Ascending aorta (tissue), 2 donors: ENCODE measurements around the gene STEAP3. TPM values are rescaled to one million over a fixed set of nuclear protein-coding genes. Genes with fewer than 3 reads are reported as not detected.

Experiments
- DNase-seq, 2 donors: peaks; one replicate each; pipeline ENCODE4 v3.0.0-alpha.2; 2019; ENCODE audit warnings: low spot score in 2 of 2
- H3K27ac ChIP-seq, 2 donors: fragments of 200-600 bp; sonication (generic); one replicate each; pipeline ENCODE4 v1.5.1; 2016 to 2017; ENCODE audit warnings: mild to moderate bottlenecking in 1 of 2
- H3K27me3 ChIP-seq: fragments of 200-600 bp; sonication (generic); one replicate; pipeline ENCODE4 v1.5.1; 2017
- H3K36me3 ChIP-seq, 2 donors: fragments of 200-600 bp; sonication (generic); one replicate each; pipeline ENCODE4 v1.5.1; 2016
- H3K4me1 ChIP-seq, 2 donors: fragments of 200-600 bp; sonication (generic); one replicate each; pipeline ENCODE4 v1.5.1; 2016 to 2017; ENCODE audit warnings: mild to moderate bottlenecking in 1 of 2
- H3K4me3 ChIP-seq, 2 donors: fragments of 200-600 bp; sonication (generic); one replicate each; pipeline ENCODE4 v1.5.1; 2016 to 2017; ENCODE audit warnings: mild to moderate bottlenecking in 1 of 2
- H3K9me3 ChIP-seq, 2 donors: fragments of 200-600 bp; sonication (generic); one replicate each; pipeline ENCODE4 v1.5.1; 2016
- intact Hi-C: fragments of 100-400 bp; cut with DNase I; formaldehyde crosslinking; loops from one replicate; pipeline ENCODE4 v1.15.1; 2023
- total RNA-seq: library from RNA; depleted of rRNA; stranded (reverse); fragments of >200 nt; gene quantifications from one replicate; pipeline ENCODE4 v1.1.0, GENCODE V29; 2016
- TF ChIP-seq, protein P1 (sequence below), 3 experiments: fragments of 200-600 bp in 2 of 3; fragments of 450-650 bp in 1 of 3; sonication (generic) in 2 of 3; IDR thresholded peaks; one replicate each; pipeline ENCODE4 v1.5.1; 2016 to 2019; ENCODE audit warnings: antibody characterized with exemption in 3 of 3, mild to moderate bottlenecking in 1 of 3, moderate library complexity in 1 of 3

Gene STEAP3
- total RNA-seq, 1 donor from 2014 or later: 34.5 TPM

DNA sequence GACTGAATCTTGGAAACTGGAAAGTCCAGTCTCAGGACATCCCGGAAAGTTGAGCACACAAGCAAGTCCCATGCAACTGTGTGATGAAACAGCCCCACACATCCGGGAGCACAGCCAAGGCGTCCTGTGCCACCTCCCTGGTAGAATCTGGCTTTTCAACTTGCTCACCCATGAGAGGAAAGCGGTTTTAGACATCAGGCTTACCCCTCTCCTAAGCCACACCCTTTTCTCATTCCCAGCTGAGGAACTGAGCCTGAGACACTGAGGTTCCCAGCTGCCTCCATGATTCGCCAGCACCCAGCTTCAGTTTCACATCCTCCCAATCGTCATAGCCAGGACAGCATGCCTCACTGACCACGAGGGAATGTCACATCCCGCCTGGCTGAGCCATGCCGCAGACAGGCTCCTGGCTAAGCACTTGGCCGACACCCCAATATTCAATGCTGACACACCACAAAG, 60.3 kb downstream of the STEAP3 start:
- peak; percentile 69 to 79 for DNase-seq
- intact Hi-C loops: no loop called here
- TF ChIP-seq, protein P1, sequence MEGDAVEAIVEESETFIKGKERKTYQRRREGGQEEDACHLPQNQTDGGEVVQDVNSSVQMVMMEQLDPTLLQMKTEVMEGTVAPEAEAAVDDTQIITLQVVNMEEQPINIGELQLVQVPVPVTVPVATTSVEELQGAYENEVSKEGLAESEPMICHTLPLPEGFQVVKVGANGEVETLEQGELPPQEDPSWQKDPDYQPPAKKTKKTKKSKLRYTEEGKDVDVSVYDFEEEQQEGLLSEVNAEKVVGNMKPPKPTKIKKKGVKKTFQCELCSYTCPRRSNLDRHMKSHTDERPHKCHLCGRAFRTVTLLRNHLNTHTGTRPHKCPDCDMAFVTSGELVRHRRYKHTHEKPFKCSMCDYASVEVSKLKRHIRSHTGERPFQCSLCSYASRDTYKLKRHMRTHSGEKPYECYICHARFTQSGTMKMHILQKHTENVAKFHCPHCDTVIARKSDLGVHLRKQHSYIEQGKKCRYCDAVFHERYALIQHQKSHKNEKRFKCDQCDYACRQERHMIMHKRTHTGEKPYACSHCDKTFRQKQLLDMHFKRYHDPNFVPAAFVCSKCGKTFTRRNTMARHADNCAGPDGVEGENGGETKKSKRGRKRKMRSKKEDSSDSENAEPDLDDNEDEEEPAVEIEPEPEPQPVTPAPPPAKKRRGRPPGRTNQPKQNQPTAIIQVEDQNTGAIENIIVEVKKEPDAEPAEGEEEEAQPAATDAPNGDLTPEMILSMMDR (IDR thresholded peaks at IDR 0.05): no peak
- Histone ChIP-seq H3K4me1 (no peaks in the 10 kb centered on the region), H3K27ac (no peak overlapping the region), H3K4me3 (no peak overlapping the region), H3K9me3 (no peaks in the 10 kb centered on the region), H3K36me3 (peaks cover 0 to 4% of the 10 kb centered on the region in 2 donors), H3K27me3 (no peaks in the 10 kb centered on the region)

DNA sequence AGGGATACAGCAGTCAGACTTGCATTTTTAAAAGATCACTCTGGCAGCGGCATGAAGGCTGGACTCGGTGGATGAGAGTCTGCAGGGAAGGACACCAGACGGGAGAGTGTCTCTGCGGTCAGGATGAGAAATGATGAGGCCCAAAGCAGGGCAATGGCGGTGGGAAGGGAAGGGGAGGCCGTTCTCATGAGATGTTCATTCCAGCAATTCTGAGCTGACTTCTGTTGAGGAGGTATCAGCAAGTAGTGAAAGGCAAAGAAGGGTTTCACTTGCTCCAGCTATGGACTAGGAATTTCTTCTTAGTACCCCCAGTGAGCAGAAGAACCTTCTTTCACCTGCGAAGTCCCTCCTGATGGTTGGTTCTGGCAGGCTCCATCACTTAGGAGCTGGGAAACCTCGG, 63.0 kb downstream of the STEAP3 start:
- H3K27ac ChIP-seq: no peak overlapping the region
- peaks cover 0 to 4% of the 10 kb centered on the region in 2 donors for H3K36me3 ChIP-seq
- no peaks in the 10 kb centered on the region for H3K9me3 ChIP-seq
- TF ChIP-seq, protein P1 (IDR thresholded peaks at IDR 0.05): no peak
- DNase-seq: no peak
- H3K27me3 ChIP-seq: no peaks in the 10 kb centered on the region
- H3K4me3 ChIP-seq: no peak overlapping the region
- intact Hi-C loops: no loop called here
- H3K4me1 ChIP-seq: no peaks in the 10 kb centered on the region

DNA sequence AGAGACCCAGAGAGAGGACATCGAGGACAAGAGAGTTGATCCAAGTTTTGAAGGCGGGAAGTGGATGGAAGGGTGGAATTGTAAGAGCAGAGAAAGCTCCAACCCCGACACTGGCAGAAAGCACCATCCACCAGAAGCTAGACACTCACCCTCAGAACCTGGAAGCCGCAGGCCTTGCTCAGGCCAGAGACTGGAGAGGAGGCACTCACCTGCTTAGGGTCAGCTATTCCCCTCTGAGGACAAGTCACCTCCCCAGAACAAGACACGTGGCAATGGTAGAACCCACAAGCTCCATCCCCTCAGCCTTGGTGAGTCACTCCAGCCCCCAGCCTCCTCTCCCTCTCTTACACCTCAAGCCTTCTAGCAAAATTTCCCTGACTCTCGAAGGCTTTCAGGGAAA, 64.9 kb downstream of the STEAP3 start:
- Histone ChIP-seq H3K27me3 (no peaks in the 10 kb centered on the region), H3K4me3 (no peak overlapping the region), H3K27ac (no peak overlapping the region), H3K36me3 (peaks cover 0 to 4% of the 10 kb centered on the region in 2 donors), H3K9me3 (no peaks in the 10 kb centered on the region), H3K4me1 (no peaks in the 10 kb centered on the region)
- no peak for DNase-seq
- intact Hi-C loops: no loop called here
- TF ChIP-seq, protein P1 (IDR thresholded peaks at IDR 0.05): no peak

DNA sequence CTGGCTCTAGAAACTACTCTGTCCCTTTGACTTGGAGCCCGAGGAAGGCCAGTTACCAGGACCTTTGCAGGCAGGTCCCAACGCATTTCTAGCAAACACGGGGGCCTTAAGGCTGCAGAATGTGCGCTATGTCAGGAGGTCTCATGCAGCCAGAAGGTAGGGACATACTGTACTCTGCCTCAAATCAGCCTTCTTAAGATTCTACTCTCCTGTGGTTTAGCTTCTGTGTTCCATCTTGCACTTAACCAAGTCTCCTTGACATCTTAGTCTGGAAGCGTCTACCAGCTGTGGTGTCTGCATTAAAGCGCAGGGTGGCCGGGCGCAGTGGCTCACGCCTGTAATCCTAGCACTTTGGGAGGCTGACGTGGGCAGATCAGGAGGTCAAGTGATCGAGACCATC, 65.5 kb downstream of the STEAP3 start:
- H3K4me1 ChIP-seq: no peaks in the 10 kb centered on the region
- H3K4me3 ChIP-seq: no peak overlapping the region
- intact Hi-C loops: no loop called here
- no peak for DNase-seq
- no peak overlapping the region for H3K27ac ChIP-seq
- peaks cover 0 to 4% of the 10 kb centered on the region in 2 donors for H3K36me3 ChIP-seq
- TF ChIP-seq, protein P1 (IDR thresholded peaks at IDR 0.05): no peak
- H3K9me3 ChIP-seq: no peaks in the 10 kb centered on the region
- no peaks in the 10 kb centered on the region for H3K27me3 ChIP-seq

DNA sequence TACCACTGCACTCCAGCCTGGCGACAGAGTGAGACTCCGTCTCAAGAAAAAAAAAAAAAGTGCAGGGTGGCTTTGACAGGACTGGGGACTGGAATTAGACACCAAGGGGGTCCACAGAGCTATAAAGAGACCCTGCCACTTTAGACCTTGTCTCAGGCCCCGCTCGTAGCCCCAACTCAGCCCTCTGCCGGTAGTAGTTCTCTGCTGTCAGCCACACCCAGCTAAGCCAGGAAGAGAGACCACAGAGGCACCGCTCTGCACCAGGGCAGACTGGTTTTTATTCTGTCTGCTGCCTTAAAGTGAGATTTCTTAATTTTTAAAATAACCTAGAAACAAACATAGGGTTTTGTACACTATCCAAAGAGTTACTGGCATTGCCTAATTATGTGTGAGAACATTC, 66.0 kb downstream of the STEAP3 start:
- no peak overlapping the region for H3K27ac ChIP-seq
- intact Hi-C loops: no loop called here

More for the DNA sequence above, 66.0 kb downstream of the STEAP3 start:
- Histone ChIP-seq H3K4me3 (no peak overlapping the region), H3K36me3 (peaks cover 0 to 6% of the 10 kb centered on the region in 2 donors), H3K27me3 (no peaks in the 10 kb centered on the region), H3K9me3 (no peaks in the 10 kb centered on the region), H3K4me1 (no peaks in the 10 kb centered on the region)
- TF ChIP-seq, protein P1 (IDR thresholded peaks at IDR 0.05): no peak
- DNase-seq: no peak
